HepG2 (cell line): Measurements from ENCODE around the gene ALDH7A1. TPM values are rescaled to one million over a fixed set of nuclear protein-coding genes. Genes with fewer than 3 reads are reported as not detected.
"Not testable (repeated sequence)": the region's sequence is repeated elsewhere in the genome, so short reads cannot be mapped to it uniquely, and the experiment has no call there.

Experiments used
- ATAC-seq: fragments of 200-7000 bp; cut with Tn5 transposase; 3 replicates; pipeline ENCODE4 v1.9.1; 2020; ENCODE audit warnings: mild to moderate bottlenecking, moderate library complexity
- BruUV-seq: library from RNA; stranded (reverse); fragments of 400-500 nt; replicated peaks from 2 replicates; lab custom pipeline; 2021; lab: Mats Ljungman, UMichigan
- CTCF ChIA-PET: fragments of 300-600 bp; formaldehyde crosslinking; extraction: SDS; loops from one replicate; lab custom pipeline; 2021; ENCODE audit warnings: low total read pairs, inconsistent platforms, low intra/inter-chr PET ratio; lab: Yijun Ruan, JAX
- POLR2A ChIA-PET: fragments of 350-600 bp; sonication (Branson Sonifier 250); formaldehyde crosslinking; loops from one replicate; lab custom pipeline; 2020; ENCODE audit warnings: antibody characterized with exemption, inconsistent platforms; lab: Yijun Ruan, JAX
- DNase-seq: peaks from one replicate; pipeline ENCODE4 v3.0.0-alpha.2; 2015; ENCODE audit warnings: low spot score
- FAIRE-seq: peaks from 3 replicates; lab custom pipeline; 2011; peaks lifted over from hg19 to GRCh38; lab: Jason Lieb, UNC
- H2AFZ ChIP-seq: one replicate; pipeline ENCODE4 v1.6.1; 2011; ENCODE audit warnings: low read length, inconsistent platforms
- H3K27ac ChIP-seq: fragments of 300-600 bp; 3 replicates; pipeline ENCODE4 v1.8.0; 2011; ENCODE audit warnings: mixed run types, mild to moderate bottlenecking, mixed read lengths, low read length, inconsistent platforms; ENCODE audit not compliant: insufficient read depth; ENCODE audit errors: extremely low read length
- H3K27me3 ChIP-seq, 2 experiments: fragments of 200-600 bp in 1 of 2; 2 replicates in 1 of 2; 3 replicates in 1 of 2; pipeline versions ENCODE4 v1.6.0 to v1.8.0; 2011; ENCODE audit warnings: low read length in 2 of 2, mild to moderate bottlenecking in 2 of 2, moderate library complexity in 2 of 2, inconsistent platforms in 1 of 2; ENCODE audit not compliant: insufficient read depth in 2 of 2, control insufficient read depth in 1 of 2
- H3K36me3 ChIP-seq, 2 experiments: fragments of 200-600 bp in 1 of 2; replicated peaks in 1 of 2; 2 replicates in 1 of 2; 3 replicates in 1 of 2; pipeline versions ENCODE4 v1.5.1 to v1.8.0; 2011; ENCODE audit warnings: low read length in 2 of 2, inconsistent platforms in 1 of 2; ENCODE audit not compliant: insufficient read depth in 2 of 2, control insufficient read depth in 1 of 2
- H3K4me1 ChIP-seq: 2 replicates; pipeline ENCODE4 v1.5.1; 2012; ENCODE audit warnings: low read length, inconsistent platforms; ENCODE audit not compliant: insufficient read depth
- H3K4me2 ChIP-seq: 2 replicates; pipeline ENCODE4 v1.6.0; 2011; ENCODE audit warnings: low read depth, low read length, inconsistent platforms
- H3K4me3 ChIP-seq, 3 experiments: fragments of 200-600 bp in 1 of 3; sonication (generic), shearing (Covaris generic) in 1 of 3; replicated peaks in 1 of 3; 2 replicates each; pipeline ENCODE4 v1.5.1; 2011 to 2016; ENCODE audit warnings: low read length in 3 of 3, inconsistent platforms in 2 of 3, low read depth in 2 of 3, mild to moderate bottlenecking in 2 of 3, control low read depth in 1 of 3, mixed read lengths in 1 of 3; ENCODE audit not compliant: insufficient read depth in 1 of 3
- H3K79me2 ChIP-seq: one replicate; pipeline ENCODE4 v1.6.1; 2011; ENCODE audit warnings: low read length, inconsistent platforms; ENCODE audit not compliant: insufficient read depth
- H3K9ac ChIP-seq: 2 replicates; pipeline ENCODE4 v1.6.0; 2011; ENCODE audit warnings: mild to moderate bottlenecking, low read depth, low read length, inconsistent platforms; ENCODE audit not compliant: insufficient read depth
- H3K9me3 ChIP-seq: 2 replicates; pipeline ENCODE4 v1.5.1; 2012; ENCODE audit warnings: mild to moderate bottlenecking, low read length
- H4K20me1 ChIP-seq: 2 replicates; pipeline ENCODE4 v1.6.0; 2011; ENCODE audit warnings: inconsistent platforms, mild to moderate bottlenecking, low read length, moderate library complexity; ENCODE audit not compliant: insufficient read depth
- KLF16 ChIP-seq, 2 experiments: sonication (generic) in 1 of 2; formaldehyde crosslinking in 1 of 2; IDR thresholded peaks; 2 replicates each; pipeline versions ENCODE4 v1.6.1 to v1.8.0; 2016 to 2023; ENCODE audit warnings: missing genetic modification reagents in 2 of 2, missing compliant biosample characterization in 1 of 2
- ZMYM4 ChIP-seq: sonication (generic); formaldehyde crosslinking; IDR thresholded peaks from 2 replicates; pipeline ENCODE4 v1.8.1; 2023; ENCODE audit warnings: mild to moderate bottlenecking, missing genetic modification reagents
- WGBS: methylation state at CpG from one replicate; pipeline ENCODE4 v1.1.6; 2017; ENCODE audit warnings: low lambda C conversion rate; 5-methylcytosine and 5-hydroxymethylcytosine counted together
- in situ Hi-C: cut with HindIII; loops from 2 replicates; pipeline ENCODE4 v1.10.0; 2017; ENCODE audit warnings: low pct_unique_long_range_greater_than_20kb; ENCODE audit not compliant: extremely low pct_ligation_motif_present
- intact Hi-C: fragments of 100-400 bp; cut with micrococcal nuclease; formaldehyde crosslinking; loops from one replicate; pipeline ENCODE4 v1.10.0; 2022; ENCODE audit not compliant: unreplicated experiment
- polyA plus RNA-seq, 8 experiments: library from polyadenylated mRNA; depleted of rRNA in 3 of 8; stranded (reverse) in 7 of 8; unstranded in 1 of 8; fragments of >200 nt; fragmentation: Illumina TruSeq in 4 of 8; extraction: Trizol in 4 of 8; gene quantifications; 2 replicates each; pipeline versions ENCODE4 v1.2.1 to v1.2.3, GENCODE V29; 2011 to 2016; ENCODE audit warnings: low read depth in 4 of 8, missing spikeins in 1 of 8, mixed read lengths in 1 of 8; ENCODE audit not compliant: insufficient read depth in 1 of 8
- total RNA-seq, 5 experiments: library from RNA; depleted of rRNA; stranded (reverse); fragments of >200 nt; fragmentation: Illumina TruSeq; extraction: Trizol; gene quantifications; 2 replicates each; pipeline ENCODE4 v1.2.3, GENCODE V29; 2016; ENCODE audit warnings: low read depth in 1 of 5

Gene ALDH7A1
- total and polyA plus RNA-seq, 2 of the 13 experiments (the other 11 are each of a cell fraction or from before 2014, with no cell fraction given), result 69.0 to 100 TPM

- Histone ChIP-seq H3K4me2 (no peak overlapping the region), H3K9me3 (no peaks in the 10 kb centered on the region), H3K79me2 (peaks cover 7% of the 10 kb centered on the region), H3K4me3 (no peak overlapping the region), H2AFZ (no peak overlapping the region), H4K20me1 (no peaks in the 10 kb centered on the region), H3K9ac (no peak overlapping the region), H3K27ac (no peak overlapping the region), H3K4me1 (peaks cover 15% of the 10 kb centered on the region)
- DNase-seq (no peak), FAIRE-seq (no peak), ATAC-seq (no peak)
- ChIA-PET POLR2A (no interaction called here), CTCF (no interaction called here)
- WGBS, result 97% methylated on average over 2 of the region's 2 CpGs
- no TSS peak for BruUV-seq
- TF ChIP-seq ZMYM4 (CRISPR knock-in tag) (no peak), KLF16 (CRISPR knock-in tag; IDR thresholded peaks at IDR 0.05) (no peak)
- TF ChIP-seq, all 625 proteins: peak for 0
- H3K27me3 ChIP-seq, result no peaks in the 10 kb centered on the region
- in situ Hi-C loops, result no loop called here
- peaks cover 10 to 49% of the 10 kb centered on the region in 2 experiments; a peak in 3 of 5 replicates for H3K36me3 ChIP-seq
- intact Hi-C loops, result no loop called here
Observed at GRCh38 chr5:126619781-126620180, 24.8 kb upstream of the ALDH7A1 start.

- POLR2A ChIA-PET, H3K9me3 ChIP-seq, BruUV-seq, H3K4me2 ChIP-seq, intact Hi-C loops, in situ Hi-C loops, H3K27ac ChIP-seq, ATAC-seq, H3K27me3 ChIP-seq, H3K4me3 ChIP-seq, H4K20me1 ChIP-seq, FAIRE-seq, CTCF ChIA-PET, H3K4me1 ChIP-seq, DNase-seq, H3K9ac ChIP-seq, H2AFZ ChIP-seq: not testable (repeated sequence)
- Histone ChIP-seq H3K36me3 (peaks cover 10 to 55% of the 10 kb centered on the region in 2 experiments; a peak in 4 of 5 replicates), H3K79me2 (peaks cover 12% of the 10 kb centered on the region)
- 97% methylated on average over 4 of the region's 8 CpGs for WGBS
Observed at GRCh38 chr5:126617603-126618002, 22.6 kb upstream of the ALDH7A1 start.
